Medulla oblongata (tissue), 1 donor: ENCODE measurements around the gene YIPF7.

Source experiments
- DNase-seq: peaks from one replicate; pipeline ENCODE4 v3.0.0-alpha.2; 2015; ENCODE audit errors: extremely low spot score

Gene YIPF7

GRCh38 chr4:44623676-44624075 lies 27.7 kb downstream of the YIPF7 start:
- DNase-seq = peak; percentile 33

GRCh38 chr4:44616621-44617020 lies 34.8 kb downstream of the YIPF7 start:
- DNase-seq = no peak

GRCh38 chr4:44583393-44583792 lies 68.0 kb downstream of the YIPF7 start:
- no peak for DNase-seq

- DNase-seq = no peak
These were observed 71.2 kb downstream of the YIPF7 start for GRCh38 chr4:44580231-44580630.

GRCh38 chr4:44578954-44579353 lies 72.5 kb downstream of the YIPF7 start:
- no peak for DNase-seq
